OCI-LY3 (cell line): ENCODE data around the gene TBKBP1.

Experiments used
- CTCF ChIP-seq: fragments of 200-600, 300-600 bp; sonication (generic); IDR thresholded peaks from 2 replicates; pipeline ENCODE4 v1.5.1; 2014; ENCODE audit warnings: antibody characterized with exemption, low read length, low read depth
- EZH2phosphoT487 ChIP-seq: fragments of 200-600 bp; shearing (Covaris generic); IDR thresholded peaks from 2 replicates; pipeline ENCODE4 v1.6.1; 2018; ENCODE audit warnings: antibody characterized with exemption, mixed run types, low read depth

- no peak for TF ChIP-seq CTCF
- TF ChIP-seq EZH2phosphoT487: no peak
These were observed 3.8 kb upstream of the TBKBP1 start for GRCh38 chr17:47690121-47690520.
